ENCODE data around the gene SCAI.
A peak's percentile ranks its signal among the peaks of the same experiment; 100 is the strongest.

DNA sequence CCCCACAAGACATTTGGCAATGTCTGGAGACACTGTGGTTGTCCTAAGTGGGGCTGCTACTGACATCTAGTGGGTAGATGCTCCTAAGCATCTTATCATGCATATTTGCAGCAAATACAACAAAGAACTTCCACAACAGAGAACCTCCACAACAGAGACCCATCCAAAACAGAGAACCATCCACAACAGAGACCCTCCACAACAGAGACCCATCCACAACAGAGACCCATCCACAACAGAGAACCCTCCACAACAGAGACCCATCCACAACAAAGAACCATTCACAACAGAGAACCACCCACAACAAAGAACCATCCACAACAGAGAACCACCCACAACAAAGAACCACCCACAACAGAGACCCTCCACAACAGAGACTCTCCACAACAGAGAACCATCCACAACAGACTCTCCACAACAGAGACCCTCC lies 248.6 kb downstream of the SCAI start:
- TF ChIP-seq, protein P1, sequence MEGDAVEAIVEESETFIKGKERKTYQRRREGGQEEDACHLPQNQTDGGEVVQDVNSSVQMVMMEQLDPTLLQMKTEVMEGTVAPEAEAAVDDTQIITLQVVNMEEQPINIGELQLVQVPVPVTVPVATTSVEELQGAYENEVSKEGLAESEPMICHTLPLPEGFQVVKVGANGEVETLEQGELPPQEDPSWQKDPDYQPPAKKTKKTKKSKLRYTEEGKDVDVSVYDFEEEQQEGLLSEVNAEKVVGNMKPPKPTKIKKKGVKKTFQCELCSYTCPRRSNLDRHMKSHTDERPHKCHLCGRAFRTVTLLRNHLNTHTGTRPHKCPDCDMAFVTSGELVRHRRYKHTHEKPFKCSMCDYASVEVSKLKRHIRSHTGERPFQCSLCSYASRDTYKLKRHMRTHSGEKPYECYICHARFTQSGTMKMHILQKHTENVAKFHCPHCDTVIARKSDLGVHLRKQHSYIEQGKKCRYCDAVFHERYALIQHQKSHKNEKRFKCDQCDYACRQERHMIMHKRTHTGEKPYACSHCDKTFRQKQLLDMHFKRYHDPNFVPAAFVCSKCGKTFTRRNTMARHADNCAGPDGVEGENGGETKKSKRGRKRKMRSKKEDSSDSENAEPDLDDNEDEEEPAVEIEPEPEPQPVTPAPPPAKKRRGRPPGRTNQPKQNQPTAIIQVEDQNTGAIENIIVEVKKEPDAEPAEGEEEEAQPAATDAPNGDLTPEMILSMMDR (conservative IDR thresholded peaks at IDR 0.05; ENCODE audit: low read length), result peak; percentile 66
- TF ChIP-seq EZH2phosphoT487 (IDR thresholded peaks at IDR 0.05; ENCODE audit: borderline replicate concordance), result no peak

Measured in Loucy (cell line).